Activated CD4-positive, CD25-positive, alpha-beta regulatory T cell (primary cell): ENCODE measurements around the gene GNAI2.
A peak's percentile ranks its signal among the peaks of the same experiment; 100 is the strongest.
"Not testable (repeated sequence)": the region's sequence is repeated elsewhere in the genome, so short reads cannot be mapped to it uniquely, and the experiment has no call there.

ENCODE experiments used
- DNase-seq, 4 experiments: peaks; one replicate each; lab custom pipeline; 2025; lab: John Stamatoyannopoulos, UW

The GNAI2 gene

GRCh38 chr3:50278123-50278879, 42.3 kb downstream of the GNAI2 start:
- no peak for DNase-seq

- DNase-seq: no peak
Observed at GRCh38 chr3:50278880-50279224, 42.8 kb downstream of the GNAI2 start, which contains the start of gene LSMEM2. Gene LSMEM2 (plus strand): TSS chr3:50279087. CDS start chr3:50279114, 27 bp downstream.

- no peak for DNase-seq
Observed at GRCh38 chr3:50279255-50280016, 43.4 kb downstream of the GNAI2 start.

GRCh38 chr3:50284121-50284520, 48.1 kb downstream of the GNAI2 start:
- DNase-seq: not testable (repeated sequence)

- no peak for DNase-seq
Observed at GRCh38 chr3:50286322-50287227, 50.6 kb downstream of the GNAI2 start.

GRCh38 chr3:50287262-50287661, 51.3 kb downstream of the GNAI2 start:
- no peak for DNase-seq

GRCh38 chr3:50288387-50289007, 52.5 kb downstream of the GNAI2 start:
- no peak for DNase-seq

- DNase-seq: no peak
Observed at GRCh38 chr3:50289130-50289529, 53.1 kb downstream of the GNAI2 start.

- no peak for DNase-seq
Observed at GRCh38 chr3:50290161-50290641, 54.2 kb downstream of the GNAI2 start.

- DNase-seq: peak; percentile 84 to 93 (median 91)
Observed at GRCh38 chr3:50292159-50293078, 56.4 kb downstream of the GNAI2 start, which contains the start of gene IFRD2. Gene IFRD2 (minus strand): TSS chr3:50292429. CDS start chr3:50292274, 155 bp downstream.

GRCh38 chr3:50293079-50293801, 57.2 kb downstream of the GNAI2 start:
- no peak for DNase-seq

GRCh38 chr3:50294089-50294488, 58.1 kb downstream of the GNAI2 start:
- no peak for DNase-seq

GRCh38 chr3:50294492-50295403, 58.7 kb downstream of the GNAI2 start:
- DNase-seq: no peak

GRCh38 chr3:50295553-50296431, 59.8 kb downstream of the GNAI2 start:
- no peak for DNase-seq

- no peak for DNase-seq
Observed at GRCh38 chr3:50296721-50297383, 60.8 kb downstream of the GNAI2 start.

GRCh38 chr3:50297384-50297775, 61.4 kb downstream of the GNAI2 start:
- no peak for DNase-seq
